H9 (cell line): ENCODE measurements around the gene NUP133. TPM values are rescaled to one million over a fixed set of nuclear protein-coding genes. Genes with fewer than 3 reads are reported as not detected.

Source experiments
- DNase-seq: peaks from one replicate; pipeline ENCODE4 v3.0.0-alpha.2; 2017
- H2AFZ ChIP-seq: one replicate; pipeline ENCODE4 v1.6.1; 2013; ENCODE audit warnings: mild to moderate bottlenecking, low read length, control low read depth, moderate library complexity
- H2AK5ac ChIP-seq: 2 replicates; pipeline ENCODE4 v1.6.1; 2013; ENCODE audit warnings: low read length, control low read depth, mixed read lengths; ENCODE audit not compliant: insufficient read length
- H2BK120ac ChIP-seq: one replicate; pipeline ENCODE4 v1.6.1; 2013; ENCODE audit warnings: low read depth, mild to moderate bottlenecking, low read length, control low read depth, inconsistent platforms; ENCODE audit not compliant: poor library complexity, severe bottlenecking
- H2BK12ac ChIP-seq: 2 replicates; pipeline ENCODE4 v1.6.1; 2013; ENCODE audit warnings: low read length, control low read depth, mixed read lengths, low read depth; ENCODE audit not compliant: insufficient read length
- H2BK15ac ChIP-seq: 2 replicates; pipeline ENCODE4 v1.6.1; 2013; ENCODE audit warnings: low read depth, low read length, control low read depth
- H2BK20ac ChIP-seq: one replicate; pipeline ENCODE4 v1.6.1; 2013; ENCODE audit warnings: low read depth, mild to moderate bottlenecking, low read length, control low read depth, inconsistent platforms; ENCODE audit not compliant: poor library complexity, severe bottlenecking
- H2BK5ac ChIP-seq: 2 replicates; pipeline ENCODE4 v1.6.1; 2013; ENCODE audit warnings: low read length, control low read depth, mixed read lengths; ENCODE audit not compliant: insufficient read length
- H3K14ac ChIP-seq: 2 replicates; pipeline ENCODE4 v1.6.1; 2013; ENCODE audit warnings: low read length, control low read depth; ENCODE audit not compliant: insufficient read depth
- H3K18ac ChIP-seq: 2 replicates; pipeline ENCODE4 v1.6.1; 2013; ENCODE audit warnings: low read depth, mild to moderate bottlenecking, mixed read lengths, low read length, control low read depth; ENCODE audit not compliant: insufficient read length
- H3K23ac ChIP-seq: 2 replicates; pipeline ENCODE4 v1.6.1; 2013; ENCODE audit warnings: low read length, control low read depth, mixed read lengths, low read depth; ENCODE audit not compliant: insufficient read length
- H3K23me2 ChIP-seq: 2 replicates; pipeline ENCODE4 v1.6.1; 2013; ENCODE audit warnings: low read depth, mild to moderate bottlenecking, mixed read lengths, low read length, control low read depth; ENCODE audit not compliant: insufficient read length, poor library complexity, severe bottlenecking
- H3K27ac ChIP-seq: 2 replicates; pipeline ENCODE4 v1.5.1; 2013; ENCODE audit warnings: low read length, control low read depth, mixed read lengths, low read depth; ENCODE audit not compliant: insufficient read length
- H3K27me3 ChIP-seq: 2 replicates; pipeline ENCODE4 v1.6.1; 2013; ENCODE audit warnings: low read length, control low read depth, inconsistent platforms; ENCODE audit not compliant: insufficient read depth
- H3K4ac ChIP-seq: 2 replicates; pipeline ENCODE4 v1.6.1; 2013; ENCODE audit warnings: low read depth, mild to moderate bottlenecking, control low read depth, inconsistent platforms, low read length, moderate library complexity
- H3K4me1 ChIP-seq: 2 replicates; pipeline ENCODE4 v1.6.1; 2013; ENCODE audit warnings: low read length, control low read depth, inconsistent platforms; ENCODE audit not compliant: insufficient read depth
- H3K4me2 ChIP-seq: 2 replicates; pipeline ENCODE4 v1.6.1; 2013; ENCODE audit warnings: low read length, control low read depth, mixed read lengths; ENCODE audit not compliant: insufficient read length, insufficient read depth
- H3K56ac ChIP-seq: 2 replicates; pipeline ENCODE4 v1.6.1; 2013; ENCODE audit warnings: low read depth, mild to moderate bottlenecking, mixed read lengths, low read length, control low read depth; ENCODE audit not compliant: insufficient read length
- H3K79me1 ChIP-seq: 2 replicates; pipeline ENCODE4 v1.6.1; 2013; ENCODE audit warnings: low read depth, mild to moderate bottlenecking, moderate library complexity, low read length, control low read depth, inconsistent platforms; ENCODE audit not compliant: insufficient read depth, poor library complexity, severe bottlenecking
- H3K79me2 ChIP-seq: 2 replicates; pipeline ENCODE4 v1.6.1; 2013; ENCODE audit warnings: low read length, control low read depth, inconsistent platforms; ENCODE audit not compliant: insufficient read depth
- H3K9ac ChIP-seq: 2 replicates; pipeline ENCODE4 v1.6.1; 2013; ENCODE audit warnings: low read length, control low read depth, mixed read lengths; ENCODE audit not compliant: insufficient read length; ENCODE audit errors: extremely low read depth
- H3K9me3 ChIP-seq: one replicate; pipeline ENCODE4 v1.6.1; 2013; ENCODE audit warnings: low read depth, low read length, inconsistent platforms; ENCODE audit not compliant: control insufficient read depth
- H3T11ph ChIP-seq: one replicate; pipeline ENCODE4 v1.6.1; 2013; ENCODE audit warnings: mild to moderate bottlenecking, low read length, control low read depth, inconsistent platforms
- H4K20me1 ChIP-seq: one replicate; pipeline ENCODE4 v1.6.1; 2013; ENCODE audit not compliant: control insufficient read depth, insufficient read length, insufficient read depth
- H4K5ac ChIP-seq: 2 replicates; pipeline ENCODE4 v1.6.1; 2013; ENCODE audit warnings: low read depth, mild to moderate bottlenecking, mixed read lengths, low read length, control low read depth; ENCODE audit not compliant: insufficient read length
- H4K8ac ChIP-seq: replicated peaks from 2 replicates; pipeline ENCODE4 v1.6.1; 2013; ENCODE audit warnings: low read length, control low read depth, mixed read lengths, low read depth; ENCODE audit not compliant: insufficient read length
- H4K91ac ChIP-seq: 2 replicates; pipeline ENCODE4 v1.6.1; 2013; ENCODE audit warnings: low read depth, mild to moderate bottlenecking, moderate library complexity, mixed read lengths, low read length, control low read depth; ENCODE audit not compliant: insufficient read length
- H3K27ac Mint-ChIP-seq, 3 experiments: 2 replicates in 2 of 3; 3 replicates in 1 of 3; pipeline ENCODE4 v1.8.0; 2020 to 2021; ENCODE audit warnings: mixed read lengths in 3 of 3, mild to moderate bottlenecking in 1 of 3, moderate library complexity in 1 of 3
- H3K27me3 Mint-ChIP-seq: 2 replicates; pipeline ENCODE4 v1.8.0; 2021; ENCODE audit warnings: low read depth, mild to moderate bottlenecking, moderate library complexity, mixed read lengths
- H3K36me3 Mint-ChIP-seq, 3 experiments: 2 replicates in 2 of 3; 3 replicates in 1 of 3; pipeline ENCODE4 v1.8.0; 2020 to 2021; ENCODE audit warnings: low read depth in 3 of 3, mixed read lengths in 3 of 3; ENCODE audit not compliant: insufficient read depth in 1 of 3
- H3K4me1 Mint-ChIP-seq, 2 experiments: 2 replicates each; pipeline ENCODE4 v1.8.0; 2020; ENCODE audit warnings: mixed read lengths in 2 of 2
- H3K4me3 Mint-ChIP-seq, 2 experiments: 2 replicates in 1 of 2; 3 replicates in 1 of 2; pipeline ENCODE4 v1.8.0; 2020 to 2021; ENCODE audit warnings: mild to moderate bottlenecking in 2 of 2, mixed read lengths in 2 of 2, moderate library complexity in 1 of 2
- H3K9me3 Mint-ChIP-seq, 2 experiments: 2 replicates in 1 of 2; 3 replicates in 1 of 2; pipeline ENCODE4 v1.8.0; 2020; ENCODE audit warnings: mild to moderate bottlenecking in 2 of 2, mixed read lengths in 2 of 2, moderate library complexity in 1 of 2
- CTCF ChIP-seq: fragments of 200-600 bp; sonication (generic); conservative IDR thresholded peaks from 3 replicates; pipeline ENCODE4 v1.8.0; 2021; ENCODE audit warnings: antibody characterized with exemption, mild to moderate bottlenecking
- WGBS: extraction: QIAGEN DNeasy Blood & Tissue Kit; methylation state at CpG from one replicate; pipeline ENCODE4 v1.1.7; 2013; ENCODE audit warnings: missing lambda C conversion rate, low lambda C conversion rate, mixed read lengths; ENCODE audit not compliant: insufficient read length; ENCODE audit errors: extremely low coverage; 5-methylcytosine and 5-hydroxymethylcytosine counted together
- total RNA-seq: library from RNA; stranded (reverse); gene quantifications from 2 replicates; pipeline ENCODE4 v1.2.1, GENCODE V29; 2021

Gene NUP133
- total RNA-seq, 1 experiment from 2014 or later = 71.3 TPM

GRCh38 chr1:229526695-229527094 is 18.6 kb upstream of the NUP133 start:
- H4K91ac ChIP-seq = no peak overlapping the region
- H3K9ac ChIP-seq = no peak overlapping the region
- H2AFZ ChIP-seq = no peak overlapping the region
- no peaks in the 10 kb centered on the region for H4K20me1 ChIP-seq
- Mint-ChIP-seq H3K4me3 (no peak overlapping the region), H3K36me3 (peaks cover 14 to 62% (median 47%) of the 10 kb centered on the region in 3 experiments; a peak in 6 of 7 replicates), H3K4me1 (no peaks in the 10 kb centered on the region), H3K27ac (no peak overlapping the region), H3K9me3 (no peaks in the 10 kb centered on the region), H3K27me3 (no peaks in the 10 kb centered on the region)
- no peaks in the 10 kb centered on the region for H3K79me2 ChIP-seq
- H2AK5ac ChIP-seq = no peak overlapping the region
- no peaks in the 10 kb centered on the region for H3K9me3 ChIP-seq
- H3K27ac ChIP-seq = no peak overlapping the region
- no peak overlapping the region for H3K4ac ChIP-seq
- no peak overlapping the region for H2BK20ac ChIP-seq
- H3K56ac ChIP-seq = no peak overlapping the region
- no peak overlapping the region for H2BK15ac ChIP-seq
- no peaks in the 10 kb centered on the region for H3K23me2 ChIP-seq
- no peak overlapping the region for H4K5ac ChIP-seq
- no peak for TF ChIP-seq CTCF
- no peaks in the 10 kb centered on the region for H3K4me1 ChIP-seq
- no CpG with 5 or more reads among the region's 1 CpG for WGBS
- H3K14ac ChIP-seq = no peak overlapping the region
- DNase-seq = no peak
- H3K27me3 ChIP-seq = no peaks in the 10 kb centered on the region
- H2BK5ac ChIP-seq = no peak overlapping the region
- no peaks in the 10 kb centered on the region for H3K79me1 ChIP-seq
- no peak overlapping the region for H2BK12ac ChIP-seq
- no peak overlapping the region for H3T11ph ChIP-seq
- H3K4me2 ChIP-seq = no peak overlapping the region
- no peak overlapping the region for H4K8ac ChIP-seq
- no peak overlapping the region for H2BK120ac ChIP-seq
- no peak overlapping the region for H3K23ac ChIP-seq
- H3K18ac ChIP-seq = no peak overlapping the region
